GM18951 (cell line): ENCODE measurements around the gene KIF3A.

Experiments
- POLR2A ChIP-seq: IDR thresholded peaks from 4 replicates; pipeline ENCODE4 v1.6.1; 2011; ENCODE audit warnings: mild to moderate bottlenecking; ENCODE audit not compliant: insufficient read length, insufficient read depth; ENCODE audit errors: extremely low read depth
- in situ Hi-C: fragments of 300-500 bp; cut with MboI; formaldehyde crosslinking; loops from one replicate; pipeline ENCODE4 v1.12.0; 2022; ENCODE audit warnings: low sequenced_read_pairs, mixed read lengths, inconsistent platforms; ENCODE audit not compliant: unreplicated experiment

KIF3A gene

GRCh38 chr5:132742626-132743025 is 5.3 kb upstream of the KIF3A start:
- TF ChIP-seq POLR2A, result no peak
- in situ Hi-C loops, result no loop called here

GRCh38 chr5:132742158-132742557 is 4.8 kb upstream of the KIF3A start:
- in situ Hi-C loops, result no loop called here
- no peak for TF ChIP-seq POLR2A

- in situ Hi-C loops, result no loop called here
- TF ChIP-seq POLR2A, result no peak
Measured at GRCh38 chr5:132739232-132739631, 1.9 kb upstream of the KIF3A start.

GRCh38 chr5:132737982-132738681 is 786 bp upstream of the KIF3A start:
- no peak for TF ChIP-seq POLR2A
- in situ Hi-C loops, result no loop called here

GRCh38 chr5:132734687-132735086 is 2.7 kb downstream of the KIF3A start:
- in situ Hi-C loops, result no loop called here

GRCh38 chr5:132733499-132734148 is 3.7 kb downstream of the KIF3A start:
- TF ChIP-seq POLR2A, result no peak
- in situ Hi-C loops, result no loop called here

More at GRCh38 chr5:132734687-132735086, 2.7 kb downstream of the KIF3A start:
- TF ChIP-seq POLR2A, result no peak

- no peak for TF ChIP-seq POLR2A
- in situ Hi-C loops, result no loop called here
Measured at GRCh38 chr5:132729896-132730295, 7.5 kb downstream of the KIF3A start.

- in situ Hi-C loops, result no loop called here
- no peak for TF ChIP-seq POLR2A
Measured at GRCh38 chr5:132725745-132726144, 11.6 kb downstream of the KIF3A start.

GRCh38 chr5:132718544-132719312 is 18.6 kb downstream of the KIF3A start:
- no peak for TF ChIP-seq POLR2A
- in situ Hi-C loops, result no loop called here

GRCh38 chr5:132714456-132715307 is 22.7 kb downstream of the KIF3A start:
- in situ Hi-C loops, result no loop called here
- no peak for TF ChIP-seq POLR2A

- in situ Hi-C loops, result no loop called here
- no peak for TF ChIP-seq POLR2A
Measured at GRCh38 chr5:132708645-132709044, 28.7 kb downstream of the KIF3A start.

- in situ Hi-C loops, result no loop called here
- TF ChIP-seq POLR2A, result no peak
Measured at GRCh38 chr5:132704875-132705274, 32.5 kb downstream of the KIF3A start.

- no peak for TF ChIP-seq POLR2A
- in situ Hi-C loops, result loop anchor here (25.0 kb wide), 1 partner anchor 1141 kb away; no protein-coding TSS in a partner anchor
Measured at GRCh38 chr5:132695956-132696355, 41.4 kb downstream of the KIF3A start.
